ENCODE results near the gene BRD9.

DNA sequence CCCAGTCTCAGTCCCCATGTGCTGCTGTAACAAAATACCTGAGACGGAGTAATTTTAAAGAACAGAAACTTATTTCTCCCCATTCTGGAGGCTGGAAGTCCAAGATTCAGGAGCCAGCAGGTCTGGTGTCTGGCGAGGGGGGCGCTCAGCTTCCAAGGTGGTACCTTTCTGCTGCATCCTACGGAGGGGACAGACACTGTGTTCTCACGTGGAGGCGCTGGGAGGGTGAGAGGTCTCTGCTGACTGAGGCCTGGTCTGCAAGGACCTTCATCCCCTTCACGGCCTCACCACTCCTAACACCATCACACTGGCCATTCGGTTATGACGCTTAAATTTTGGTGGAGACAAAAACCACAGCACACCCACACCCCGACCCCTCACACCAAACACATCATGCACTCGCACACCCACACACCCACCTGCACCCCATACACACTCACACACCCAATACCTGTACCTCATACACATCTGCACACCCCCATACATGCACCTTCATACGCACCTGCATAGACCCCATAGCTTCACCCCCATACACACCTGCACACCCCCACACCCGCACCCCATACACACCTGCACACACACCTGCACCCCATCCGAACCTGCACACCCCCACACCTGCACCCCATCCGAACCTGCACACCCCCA lies 32.0 kb downstream of the BRD9 start:
- no peak for TF ChIP-seq CTCF (IDR thresholded peaks at IDR 0.05)
- TF ChIP-seq POLR2A (IDR thresholded peaks at IDR 0.05) = no peak

All from adrenal gland (tissue), 5 donors.